ENCODE measurements around the gene BEGAIN.

GRCh38 chr14:100570726-100571454 lies 16.3 kb downstream of the BEGAIN start:
- TF ChIP-seq POLR2AphosphoS5 (IDR thresholded peaks at IDR 0.05; ENCODE audit: low read depth, low read length) (no peak), POLR2A (IDR thresholded peaks at IDR 0.05; ENCODE audit: low read depth, low read length) (no peak)

All from GM12892 (cell line).